ENCODE data around the gene RHOA.

DNA sequence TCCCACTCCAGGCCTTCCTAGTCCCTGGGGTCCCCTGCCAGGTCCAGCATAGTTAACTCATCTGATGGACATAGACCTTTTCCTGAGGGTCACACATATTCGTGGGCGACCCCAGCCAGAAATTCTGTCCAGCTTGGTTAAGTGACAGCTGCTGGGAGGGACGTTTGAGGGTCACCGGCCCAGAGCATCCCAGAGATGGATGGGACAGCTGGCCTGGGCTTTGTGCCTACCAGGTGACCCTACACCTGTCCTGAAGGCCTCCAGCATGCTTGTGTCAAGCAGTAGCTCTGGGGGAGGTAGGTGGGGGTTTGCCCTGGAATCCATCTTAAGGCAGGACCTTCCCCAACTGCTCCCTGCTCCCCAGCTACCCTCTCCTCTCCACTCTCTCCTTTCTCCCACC, 49.2 kb upstream of the RHOA start:
- TF ChIP-seq KDM1A (IDR thresholded peaks at IDR 0.05; ENCODE audit: low read depth), result no peak
- TF ChIP-seq RCOR1 (IDR thresholded peaks at IDR 0.05; ENCODE audit: low read depth, low read length), result no peak
- TF ChIP-seq, protein P1, sequence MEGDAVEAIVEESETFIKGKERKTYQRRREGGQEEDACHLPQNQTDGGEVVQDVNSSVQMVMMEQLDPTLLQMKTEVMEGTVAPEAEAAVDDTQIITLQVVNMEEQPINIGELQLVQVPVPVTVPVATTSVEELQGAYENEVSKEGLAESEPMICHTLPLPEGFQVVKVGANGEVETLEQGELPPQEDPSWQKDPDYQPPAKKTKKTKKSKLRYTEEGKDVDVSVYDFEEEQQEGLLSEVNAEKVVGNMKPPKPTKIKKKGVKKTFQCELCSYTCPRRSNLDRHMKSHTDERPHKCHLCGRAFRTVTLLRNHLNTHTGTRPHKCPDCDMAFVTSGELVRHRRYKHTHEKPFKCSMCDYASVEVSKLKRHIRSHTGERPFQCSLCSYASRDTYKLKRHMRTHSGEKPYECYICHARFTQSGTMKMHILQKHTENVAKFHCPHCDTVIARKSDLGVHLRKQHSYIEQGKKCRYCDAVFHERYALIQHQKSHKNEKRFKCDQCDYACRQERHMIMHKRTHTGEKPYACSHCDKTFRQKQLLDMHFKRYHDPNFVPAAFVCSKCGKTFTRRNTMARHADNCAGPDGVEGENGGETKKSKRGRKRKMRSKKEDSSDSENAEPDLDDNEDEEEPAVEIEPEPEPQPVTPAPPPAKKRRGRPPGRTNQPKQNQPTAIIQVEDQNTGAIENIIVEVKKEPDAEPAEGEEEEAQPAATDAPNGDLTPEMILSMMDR (IDR thresholded peaks at IDR 0.05), result no peak
- no peak for TF ChIP-seq ZNF302 (CRISPR knock-in tag; IDR thresholded peaks at IDR 0.05)
- no peak for TF ChIP-seq NR3C1 (IDR thresholded peaks at IDR 0.05)
- TF ChIP-seq, protein P2, sequence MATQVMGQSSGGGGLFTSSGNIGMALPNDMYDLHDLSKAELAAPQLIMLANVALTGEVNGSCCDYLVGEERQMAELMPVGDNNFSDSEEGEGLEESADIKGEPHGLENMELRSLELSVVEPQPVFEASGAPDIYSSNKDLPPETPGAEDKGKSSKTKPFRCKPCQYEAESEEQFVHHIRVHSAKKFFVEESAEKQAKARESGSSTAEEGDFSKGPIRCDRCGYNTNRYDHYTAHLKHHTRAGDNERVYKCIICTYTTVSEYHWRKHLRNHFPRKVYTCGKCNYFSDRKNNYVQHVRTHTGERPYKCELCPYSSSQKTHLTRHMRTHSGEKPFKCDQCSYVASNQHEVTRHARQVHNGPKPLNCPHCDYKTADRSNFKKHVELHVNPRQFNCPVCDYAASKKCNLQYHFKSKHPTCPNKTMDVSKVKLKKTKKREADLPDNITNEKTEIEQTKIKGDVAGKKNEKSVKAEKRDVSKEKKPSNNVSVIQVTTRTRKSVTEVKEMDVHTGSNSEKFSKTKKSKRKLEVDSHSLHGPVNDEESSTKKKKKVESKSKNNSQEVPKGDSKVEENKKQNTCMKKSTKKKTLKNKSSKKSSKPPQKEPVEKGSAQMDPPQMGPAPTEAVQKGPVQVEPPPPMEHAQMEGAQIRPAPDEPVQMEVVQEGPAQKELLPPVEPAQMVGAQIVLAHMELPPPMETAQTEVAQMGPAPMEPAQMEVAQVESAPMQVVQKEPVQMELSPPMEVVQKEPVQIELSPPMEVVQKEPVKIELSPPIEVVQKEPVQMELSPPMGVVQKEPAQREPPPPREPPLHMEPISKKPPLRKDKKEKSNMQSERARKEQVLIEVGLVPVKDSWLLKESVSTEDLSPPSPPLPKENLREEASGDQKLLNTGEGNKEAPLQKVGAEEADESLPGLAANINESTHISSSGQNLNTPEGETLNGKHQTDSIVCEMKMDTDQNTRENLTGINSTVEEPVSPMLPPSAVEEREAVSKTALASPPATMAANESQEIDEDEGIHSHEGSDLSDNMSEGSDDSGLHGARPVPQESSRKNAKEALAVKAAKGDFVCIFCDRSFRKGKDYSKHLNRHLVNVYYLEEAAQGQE (IDR thresholded peaks at IDR 0.05), result no peak
- TF ChIP-seq HOXA7 (CRISPR knock-in tag; IDR thresholded peaks at IDR 0.05), result no peak
- TF ChIP-seq, protein P3, sequence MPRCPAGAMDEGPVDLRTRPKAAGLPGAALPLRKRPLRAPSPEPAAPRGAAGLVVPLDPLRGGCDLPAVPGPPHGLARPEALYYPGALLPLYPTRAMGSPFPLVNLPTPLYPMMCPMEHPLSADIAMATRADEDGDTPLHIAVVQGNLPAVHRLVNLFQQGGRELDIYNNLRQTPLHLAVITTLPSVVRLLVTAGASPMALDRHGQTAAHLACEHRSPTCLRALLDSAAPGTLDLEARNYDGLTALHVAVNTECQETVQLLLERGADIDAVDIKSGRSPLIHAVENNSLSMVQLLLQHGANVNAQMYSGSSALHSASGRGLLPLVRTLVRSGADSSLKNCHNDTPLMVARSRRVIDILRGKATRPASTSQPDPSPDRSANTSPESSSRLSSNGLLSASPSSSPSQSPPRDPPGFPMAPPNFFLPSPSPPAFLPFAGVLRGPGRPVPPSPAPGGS (IDR thresholded peaks at IDR 0.05), result no peak
- TF ChIP-seq POLR2A (IDR thresholded peaks at IDR 0.05; ENCODE audit: low read length), result no peak
- TF ChIP-seq EHMT2 (IDR thresholded peaks at IDR 0.05; ENCODE audit: low read depth), result no peak
- no peak for TF ChIP-seq ESRRA (IDR thresholded peaks at IDR 0.05; ENCODE audit: borderline replicate concordance, low read length)
- TF ChIP-seq CHD2 (IDR thresholded peaks at IDR 0.05; ENCODE audit: low read length, partially characterized antibody), result no peak
- TF ChIP-seq, protein P4, sequence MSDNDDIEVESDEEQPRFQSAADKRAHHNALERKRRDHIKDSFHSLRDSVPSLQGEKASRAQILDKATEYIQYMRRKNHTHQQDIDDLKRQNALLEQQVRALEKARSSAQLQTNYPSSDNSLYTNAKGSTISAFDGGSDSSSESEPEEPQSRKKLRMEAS (IDR thresholded peaks at IDR 0.05), result no peak
